GM19240 (cell line): ENCODE results near the gene SLC7A14.

ENCODE experiments used
- DNase-seq: peaks from one replicate; pipeline ENCODE4 v3.0.0; 2011; ENCODE audit warnings: low spot score; ENCODE audit not compliant: insufficient read length

The SLC7A14 gene

GRCh38 chr3:170473358-170473757, 112.5 kb downstream of the SLC7A14 start:
- no peak for DNase-seq

- no peak for DNase-seq
Measured at GRCh38 chr3:170471149-170471548, 114.7 kb downstream of the SLC7A14 start.

- no peak for DNase-seq
Measured at GRCh38 chr3:170470063-170471016, 115.5 kb downstream of the SLC7A14 start.

GRCh38 chr3:170469151-170470062, 116.5 kb downstream of the SLC7A14 start:
- DNase-seq, result no peak

GRCh38 chr3:170467571-170468147, 118.2 kb downstream of the SLC7A14 start:
- no peak for DNase-seq

GRCh38 chr3:170467007-170467406, 118.9 kb downstream of the SLC7A14 start:
- no peak for DNase-seq

GRCh38 chr3:170465955-170466354, 119.9 kb downstream of the SLC7A14 start:
- DNase-seq, result no peak

GRCh38 chr3:170463011-170463410, 122.9 kb downstream of the SLC7A14 start:
- DNase-seq, result no peak

GRCh38 chr3:170458285-170458684, 127.6 kb downstream of the SLC7A14 start:
- no peak for DNase-seq

- no peak for DNase-seq
Measured at GRCh38 chr3:170454509-170454908, 131.4 kb downstream of the SLC7A14 start.

- DNase-seq, result no peak
Measured at GRCh38 chr3:170450039-170450438, 135.8 kb downstream of the SLC7A14 start.

GRCh38 chr3:170448584-170448983, 137.3 kb downstream of the SLC7A14 start:
- DNase-seq, result no peak

- DNase-seq, result no peak
Measured at GRCh38 chr3:170443457-170443856, 142.4 kb downstream of the SLC7A14 start.

- DNase-seq, result no peak
Measured at GRCh38 chr3:170442947-170443346, 142.9 kb downstream of the SLC7A14 start.

- no peak for DNase-seq
Measured at GRCh38 chr3:170441412-170441811, 144.5 kb downstream of the SLC7A14 start.

- no peak for DNase-seq
Measured at GRCh38 chr3:170440344-170440743, 145.5 kb downstream of the SLC7A14 start.

GRCh38 chr3:170438836-170439235, 147.0 kb downstream of the SLC7A14 start:
- no peak for DNase-seq

- DNase-seq, result no peak
Measured at GRCh38 chr3:170437696-170438407, 148.0 kb downstream of the SLC7A14 start.

- no peak for DNase-seq
Measured at GRCh38 chr3:170437176-170437575, 148.7 kb downstream of the SLC7A14 start.

- DNase-seq, result no peak
Measured at GRCh38 chr3:170436697-170437096, 149.2 kb downstream of the SLC7A14 start.

- DNase-seq, result no peak
Measured at GRCh38 chr3:170432416-170432815, 153.5 kb downstream of the SLC7A14 start.
